HCT116 (cell line): ENCODE data around the gene TMPRSS3. TPM values are rescaled to one million over a fixed set of nuclear protein-coding genes. Genes with fewer than 3 reads are reported as not detected.

Experiments
- ATAC-seq: fragments of 200-7000 bp; cut with Tn5 transposase; 2 replicates; pipeline ENCODE4 v1.9.1; 2020; ENCODE audit warnings: mild to moderate bottlenecking, moderate library complexity
- BruUV-seq: library from RNA; stranded (reverse); fragments of 400-500 nt; replicated peaks from 2 replicates; lab custom pipeline; 2021; lab: Mats Ljungman, UMichigan
- CTCF ChIA-PET: fragments of 300-600 bp; sonication (Branson Sonifier 250); formaldehyde crosslinking; loops from one replicate; lab custom pipeline; 2021; ENCODE audit warnings: antibody characterized with exemption; lab: Charles Lee
- POLR2A ChIA-PET: fragments of 300-600, 350-600 bp; sonication (Branson Sonifier 250); formaldehyde crosslinking; loops from one replicate; lab custom pipeline; 2021; ENCODE audit warnings: antibody characterized with exemption; lab: Charles Lee
- RAD21 ChIA-PET, 2 experiments: fragments of 300-600 bp; sonication (Branson Sonifier 250); formaldehyde crosslinking; loops; one replicate each; lab custom pipeline; 2023; ENCODE audit warnings: low total read pairs in 2 of 2; ENCODE audit not compliant: uncharacterized antibody in 2 of 2, unreplicated experiment in 2 of 2, low non-redundant PET in 1 of 2; lab: Charles Lee
- DNase-seq: peaks from one replicate; pipeline ENCODE4 v3.0.0-alpha.2; 2010; ENCODE audit warnings: low read depth, low spot score
- H2AFZ ChIP-seq: fragments of 200-600 bp; shearing (Covaris generic), sonication (generic); 2 replicates; pipeline ENCODE4 v1.6.1; 2017; ENCODE audit warnings: low read depth, mixed run types, mixed read lengths, antibody characterized with exemption, low read length; ENCODE audit not compliant: poor library complexity, severe bottlenecking
- H3K27ac ChIP-seq: 2 replicates; pipeline ENCODE4 v1.5.1; 2012; ENCODE audit warnings: low read depth, low read length
- H3K27me3 ChIP-seq: fragments of 200-600 bp; sonication (generic); 2 replicates; pipeline ENCODE4 v1.6.1; 2016; ENCODE audit warnings: mixed run types, low read length, mixed read lengths; ENCODE audit not compliant: insufficient read depth
- H3K36me3 ChIP-seq, 2 experiments: fragments of 200-500 bp in 1 of 2; fragments of 200-600 bp in 1 of 2; sonication (Bioruptor generic) in 1 of 2; sonication (generic) in 1 of 2; 2 replicates each; pipeline versions ENCODE4 v1.5.1 to v1.6.1; 2014 to 2016; ENCODE audit warnings: low read length in 2 of 2, inconsistent platforms in 1 of 2, mixed read lengths in 1 of 2, mixed run types in 1 of 2; ENCODE audit not compliant: insufficient read depth in 2 of 2, control insufficient read depth in 1 of 2
- H3K4me1 ChIP-seq, 2 experiments: fragments of 200-600 bp in 1 of 2; sonication (generic) in 1 of 2; 2 replicates each; pipeline versions ENCODE4 v1.5.1 to v1.6.1; 2012 to 2017; ENCODE audit warnings: low read length in 2 of 2, inconsistent platforms in 1 of 2, mild to moderate bottlenecking in 1 of 2, mixed read lengths in 1 of 2, mixed run types in 1 of 2, moderate library complexity in 1 of 2; ENCODE audit not compliant: insufficient read depth in 2 of 2, control insufficient read depth in 1 of 2
- H3K4me2 ChIP-seq: fragments of 200-600 bp; sonication (generic); 2 replicates; pipeline ENCODE4 v1.6.1; 2017; ENCODE audit warnings: mixed run types, low read length, mixed read lengths
- H3K4me3 ChIP-seq, 2 experiments: fragments of 200-600 bp in 1 of 2; sonication (generic) in 1 of 2; replicated peaks in 1 of 2; 2 replicates each; pipeline ENCODE4 v1.5.1; 2011 to 2016; ENCODE audit warnings: low read length in 2 of 2, control low read depth in 1 of 2, low read depth in 1 of 2, mild to moderate bottlenecking in 1 of 2, mixed read lengths in 1 of 2, mixed run types in 1 of 2
- H3K79me2 ChIP-seq: fragments of 200-600 bp; sonication (generic); 2 replicates; pipeline ENCODE4 v1.6.1; 2017; ENCODE audit warnings: mild to moderate bottlenecking, mixed run types, low read length, moderate library complexity, mixed read lengths; ENCODE audit not compliant: insufficient read depth
- H3K9ac ChIP-seq: fragments of 200-600 bp; sonication (generic); 2 replicates; pipeline ENCODE4 v1.6.1; 2016; ENCODE audit warnings: low read length, mixed read lengths
- H3K9me2 ChIP-seq: fragments of 200-600 bp; sonication (generic), shearing (Covaris generic); 2 replicates; pipeline ENCODE4 v1.6.1; 2017; ENCODE audit warnings: mixed run types, mild to moderate bottlenecking, moderate library complexity; ENCODE audit not compliant: insufficient read depth
- H3K9me3 ChIP-seq, 2 experiments: fragments of 200-500 bp in 1 of 2; fragments of 200-600 bp in 1 of 2; sonication (Bioruptor generic) in 1 of 2; sonication (generic) in 1 of 2; 2 replicates each; pipeline ENCODE4 v1.6.1; 2014 to 2017; ENCODE audit warnings: low read length in 2 of 2, mixed read lengths in 2 of 2, inconsistent platforms in 1 of 2, low read depth in 1 of 2, mild to moderate bottlenecking in 1 of 2, mixed run types in 1 of 2, moderate library complexity in 1 of 2; ENCODE audit not compliant: control insufficient read depth in 1 of 2, insufficient read depth in 1 of 2
- H4K20me1 ChIP-seq: fragments of 200-600 bp; sonication (generic), shearing (Covaris generic); 2 replicates; pipeline ENCODE4 v1.6.1; 2017; ENCODE audit warnings: mixed run types, mild to moderate bottlenecking, moderate library complexity; ENCODE audit not compliant: insufficient read depth
- CTCF ChIP-seq, 3 experiments: fragments of 200-600 bp in 1 of 3; sonication (generic) in 1 of 3; IDR thresholded peaks in 2 of 3; conservative IDR thresholded peaks in 1 of 3; 2 replicates each; pipeline ENCODE4 v1.5.1; 2012 to 2017; ENCODE audit warnings: low read depth in 2 of 3, low read length in 2 of 3, antibody characterized with exemption in 1 of 3, borderline replicate concordance in 1 of 3, control low read depth in 1 of 3, mild to moderate bottlenecking in 1 of 3, mixed read lengths in 1 of 3, mixed run types in 1 of 3, moderate library complexity in 1 of 3; ENCODE audit not compliant: insufficient read depth in 1 of 3
- ELF1 ChIP-seq: IDR thresholded peaks from 2 replicates; pipeline ENCODE4 v1.6.1; 2012; ENCODE audit warnings: low read depth, borderline replicate concordance
- EZH2phosphoT487 ChIP-seq: fragments of 200-600 bp; IDR thresholded peaks from 2 replicates; pipeline ENCODE4 v1.6.1; 2018; ENCODE audit warnings: antibody characterized with exemption, borderline replicate concordance
- JUND ChIP-seq: IDR thresholded peaks from 2 replicates; pipeline ENCODE4 v1.6.1; 2012
- MAX ChIP-seq: IDR thresholded peaks from 2 replicates; pipeline ENCODE4 v1.6.1; 2012
- POLR2A ChIP-seq: IDR thresholded peaks from 2 replicates; pipeline ENCODE4 v1.7.0; 2011; ENCODE audit warnings: borderline replicate concordance; ENCODE audit not compliant: insufficient read depth, insufficient read length; ENCODE audit errors: extremely low read depth
- POLR2AphosphoS5 ChIP-seq: IDR thresholded peaks from 2 replicates; pipeline ENCODE4 v1.6.1; 2011; ENCODE audit warnings: mild to moderate bottlenecking, low read depth, low read length, moderate library complexity
- RAD21 ChIP-seq: IDR thresholded peaks from 2 replicates; pipeline ENCODE4 v1.6.1; 2012; ENCODE audit warnings: low read depth, mild to moderate bottlenecking
- REST ChIP-seq: IDR thresholded peaks from 2 replicates; pipeline ENCODE4 v1.6.1; 2012; ENCODE audit warnings: low read depth
- SIN3A ChIP-seq: IDR thresholded peaks from 2 replicates; pipeline ENCODE4 v1.6.1; 2012; ENCODE audit warnings: low read depth
- SRF ChIP-seq: IDR thresholded peaks from 2 replicates; pipeline ENCODE4 v1.6.1; 2012; ENCODE audit warnings: low read depth
- YY1 ChIP-seq: IDR thresholded peaks from 2 replicates; pipeline ENCODE4 v1.6.1; 2011; ENCODE audit warnings: low read length, low read depth, moderate library complexity, mild to moderate bottlenecking; ENCODE audit not compliant: insufficient replicate concordance; ENCODE audit errors: extremely low read depth
- intact Hi-C: fragments of 100-400 bp; cut with micrococcal nuclease; formaldehyde crosslinking; loops from 2 replicates; pipeline ENCODE4 v1.10.0; 2022
- total RNA-seq: library from RNA; stranded (reverse); gene quantifications from one replicate; pipeline ENCODE4 v1.2.1, GENCODE V29; 2021; ENCODE audit not compliant: unreplicated experiment

The TMPRSS3 gene
- total RNA-seq, 1 experiment from 2014 or later = not detected

- Histone ChIP-seq H3K9ac (no peak overlapping the region), H4K20me1 (no peaks in the 10 kb centered on the region), H3K79me2 (no peaks in the 10 kb centered on the region), H3K4me3 (no peak overlapping the region), H3K27ac (no peak overlapping the region), H3K4me2 (no peak overlapping the region), H3K36me3 (no peaks in the 10 kb centered on the region), H2AFZ (no peak overlapping the region), H3K9me3 (no peaks in the 10 kb centered on the region), H3K27me3 (0 out of 2 replicates have a peak, but pooled peaks cover 3% of the 10 kb centered on the region), H3K4me1 (no peaks in the 10 kb centered on the region), H3K9me2 (no peaks in the 10 kb centered on the region)
- DNase-seq = no peak
- TF ChIP-seq SRF (no peak), YY1 (no peak), CTCF (IDR thresholded peaks at IDR 0.05 in 2 of 3, conservative IDR thresholded peaks at IDR 0.05 in 1 of 3; ENCODE audit: borderline replicate concordance in 1 of 3, insufficient read depth in 1 of 3, low read depth in 2 of 3, low read length in 2 of 3) (no peak), MAX (no peak), POLR2A (no peak), REST (no peak), RAD21 (no peak), POLR2AphosphoS5 (no peak), EZH2phosphoT487 (no peak), JUND (no peak), SIN3A (no peak), ELF1 (no peak)
- CTCF ChIA-PET = interaction anchor here (1.8 kb wide), 1 partner anchor 13 kb away, joined by 5 read pairs; no protein-coding TSS in a partner anchor
- intact Hi-C loops = no loop called here
- RAD21 ChIA-PET = no interaction called here
- no TSS peak for BruUV-seq
- POLR2A ChIA-PET = no interaction called here
- ATAC-seq = no peak
Measured at GRCh38 chr21:42374864-42375499, 20.9 kb downstream of the TMPRSS3 start.
